Liver (tissue), 9 donors: ENCODE measurements around the gene FBXO31. TPM values are rescaled to one million over a fixed set of nuclear protein-coding genes. Genes with fewer than 3 reads are reported as not detected.

Source experiments
- DNase-seq: peaks from one replicate; pipeline ENCODE4 v3.0.0-alpha.2; 2017; ENCODE audit warnings: low spot score
- H3K27ac ChIP-seq, 2 donors: one replicate each; pipeline ENCODE4 v1.7.0; 2013; ENCODE audit warnings: inconsistent platforms in 2 of 2, low read length in 2 of 2, control low read depth in 1 of 2, low read depth in 1 of 2, mild to moderate bottlenecking in 1 of 2
- H3K27me3 ChIP-seq, 4 donors: one replicate each; pipeline versions ENCODE4 v1.6.1 to v1.7.0; 2013; ENCODE audit warnings: low read length in 3 of 4, inconsistent platforms in 1 of 4, mild to moderate bottlenecking in 1 of 4, moderate library complexity in 1 of 4; ENCODE audit not compliant: control insufficient read depth in 4 of 4, insufficient read depth in 4 of 4
- H3K36me3 ChIP-seq, 4 donors: one replicate each; pipeline versions ENCODE4 v1.6.1 to v1.7.0; 2013; ENCODE audit warnings: low read length in 3 of 4, mild to moderate bottlenecking in 3 of 4, low read depth in 1 of 4, moderate library complexity in 1 of 4; ENCODE audit not compliant: control insufficient read depth in 4 of 4, insufficient read depth in 3 of 4
- H3K4me1 ChIP-seq, 4 donors: one replicate each; pipeline versions ENCODE4 v1.6.1 to v1.7.0; 2013; ENCODE audit warnings: low read length in 3 of 4, mild to moderate bottlenecking in 3 of 4, moderate library complexity in 1 of 4; ENCODE audit not compliant: control insufficient read depth in 4 of 4, insufficient read depth in 4 of 4
- H3K4me3 ChIP-seq, 3 donors: one replicate each; pipeline versions ENCODE4 v1.6.1 to v1.7.0; 2013; ENCODE audit warnings: low read length in 3 of 3, control low read depth in 1 of 3, low read depth in 1 of 3, mild to moderate bottlenecking in 1 of 3
- H3K9ac ChIP-seq, 2 donors: one replicate each; pipeline ENCODE4 v1.7.0; 2013; ENCODE audit warnings: low read length in 2 of 2, mild to moderate bottlenecking in 2 of 2, moderate library complexity in 2 of 2, control low read depth in 1 of 2, low read depth in 1 of 2
- H3K9me3 ChIP-seq, 4 donors: one replicate each; pipeline versions ENCODE4 v1.6.1 to v1.7.0; 2013; ENCODE audit warnings: low read length in 3 of 4; ENCODE audit not compliant: control insufficient read depth in 4 of 4
- ATF3 ChIP-seq: IDR thresholded peaks from 2 replicates; pipeline ENCODE4 v1.6.1; 2016; ENCODE audit warnings: antibody characterized with exemption
- CTCF ChIP-seq: fragments of 150-350 bp; IDR thresholded peaks from 2 replicates; pipeline ENCODE4 v1.5.1; 2017; ENCODE audit warnings: improper control_type of control experiment, low read depth, low read length; ENCODE audit not compliant: missing input control
- EGR1 ChIP-seq, 2 donors: IDR thresholded peaks; 2 replicates each; pipeline ENCODE4 v1.6.1; 2016 to 2018; ENCODE audit warnings: antibody characterized with exemption in 2 of 2, low read depth in 2 of 2
- FOXA1 ChIP-seq: IDR thresholded peaks from 2 replicates; pipeline ENCODE4 v1.6.1; 2016; ENCODE audit warnings: antibody characterized with exemption
- FOXA2 ChIP-seq: IDR thresholded peaks from 2 replicates; pipeline ENCODE4 v1.6.1; 2016; ENCODE audit warnings: antibody characterized with exemption
- GABPA ChIP-seq, 2 donors: IDR thresholded peaks in 1 of 2; conservative IDR thresholded peaks in 1 of 2; 2 replicates each; pipeline ENCODE4 v1.6.1; 2016; ENCODE audit warnings: antibody characterized with exemption in 2 of 2, mild to moderate bottlenecking in 1 of 2, moderate library complexity in 1 of 2
- HNF4A ChIP-seq, 2 donors: conservative IDR thresholded peaks; 2 replicates each; pipeline ENCODE4 v1.6.1; 2016; ENCODE audit warnings: antibody characterized with exemption in 2 of 2, mild to moderate bottlenecking in 2 of 2
- HNF4G ChIP-seq: IDR thresholded peaks from 2 replicates; pipeline ENCODE4 v1.6.1; 2016; ENCODE audit warnings: antibody characterized with exemption
- JUND ChIP-seq, 2 donors: IDR thresholded peaks; 2 replicates each; pipeline ENCODE4 v1.6.1; 2016; ENCODE audit warnings: antibody characterized with exemption in 2 of 2
- NR2F2 ChIP-seq: IDR thresholded peaks from 2 replicates; pipeline ENCODE4 v1.6.1; 2016; ENCODE audit warnings: antibody characterized with exemption
- RAD21 ChIP-seq, 2 donors: IDR thresholded peaks; 2 replicates each; pipeline ENCODE4 v1.6.1; 2016; ENCODE audit warnings: antibody characterized with exemption in 2 of 2, mild to moderate bottlenecking in 2 of 2
- REST ChIP-seq: IDR thresholded peaks from 2 replicates; pipeline ENCODE4 v1.6.1; 2016; ENCODE audit warnings: antibody characterized with exemption, mild to moderate bottlenecking
- RXRA ChIP-seq, 2 donors: IDR thresholded peaks; 2 replicates each; pipeline ENCODE4 v1.6.1; 2017 to 2018; ENCODE audit warnings: antibody characterized with exemption in 2 of 2, mild to moderate bottlenecking in 1 of 2
- TAF1 ChIP-seq: conservative IDR thresholded peaks from 2 replicates; pipeline ENCODE4 v1.6.1; 2016; ENCODE audit warnings: antibody characterized with exemption, mild to moderate bottlenecking
- YY1 ChIP-seq: IDR thresholded peaks from 2 replicates; pipeline ENCODE4 v1.6.1; 2016; ENCODE audit warnings: antibody characterized with exemption, mild to moderate bottlenecking
- ZBTB33 ChIP-seq: IDR thresholded peaks from 2 replicates; pipeline ENCODE4 v1.6.1; 2016; ENCODE audit warnings: antibody characterized with exemption
- WGBS: extraction: QIAGEN DNeasy Blood & Tissue Kit; methylation state at CpG from one replicate; pipeline ENCODE4 v1.1.7; 2013; 5-methylcytosine and 5-hydroxymethylcytosine counted together
- polyA plus RNA-seq, 2 donors: library from polyadenylated mRNA; stranded (reverse) in 1 of 2; unstranded in 1 of 2; fragments of 200-250 nt in 1 of 2; fragments of >200 nt in 1 of 2; fragmentation: Nextera tagmentation in 1 of 2; extraction: Ambion mirVana in 1 of 2; gene quantifications; one replicate each; pipeline versions ENCODE4 v1.2.1 to v1.2.3, GENCODE V29; 2013 to 2015
- total RNA-seq, 2 donors: library from RNA; depleted of rRNA; stranded (reverse); fragments of >200 nt; gene quantifications; one replicate each; pipeline ENCODE4 v1.2.3, GENCODE V29; 2014
- donor health status: healthy.
- donor health status: healthy.
- donor health status: healthy.
- donor health status: healthy.
- donor health status: healthy.

Gene FBXO31
- total and polyA plus RNA-seq, 4 donors, result 13.2 to 30.3 (median 18.1) TPM

- no peak overlapping the region for H3K9ac ChIP-seq
- TF ChIP-seq GABPA (IDR thresholded peaks at IDR 0.05 in 1 of 2, conservative IDR thresholded peaks at IDR 0.05 in 1 of 2) (no peak), HNF4A (conservative IDR thresholded peaks at IDR 0.05) (no peak), ZBTB33 (no peak), CTCF (no peak), NR2F2 (no peak), REST (no peak), HNF4G (no peak), FOXA2 (no peak), TAF1 (no peak), FOXA1 (no peak)
- no peaks in the 10 kb centered on the region for H3K36me3 ChIP-seq
- peaks cover 2 to 17% (median 11%) of the 10 kb centered on the region in 4 donors for H3K4me1 ChIP-seq
- H3K4me3 ChIP-seq, result no peak overlapping the region
- DNase-seq, result no peak
- H3K27ac ChIP-seq, result no peak overlapping the region
- no peaks in the 10 kb centered on the region for H3K27me3 ChIP-seq
- H3K9me3 ChIP-seq, result no peaks in the 10 kb centered on the region
These were observed 64.6 kb downstream of the FBXO31 start for GRCh38 chr16:87319011-87319410.

GRCh38 chr16:87317750-87318644 is 65.6 kb downstream of the FBXO31 start:
- peak overlapping the region; percentile 83 to 86 for H3K9ac ChIP-seq
- TF ChIP-seq TAF1 (no peak), CTCF (no peak), REST (no peak), ATF3 (no peak), YY1 (no peak), FOXA2 (no peak), GABPA (IDR thresholded peaks at IDR 0.05 in 1 of 2, conservative IDR thresholded peaks at IDR 0.05 in 1 of 2) (no peak), EGR1 (IDR thresholded peaks at IDR 0.05; ENCODE audit: low read depth in 2 of 2) (no peak), RXRA (IDR thresholded peaks at IDR 0.05) (peak; percentile 38 to 64), RAD21 (IDR thresholded peaks at IDR 0.05) (peak; percentile 4 to 12), JUND (IDR thresholded peaks at IDR 0.05) (no peak)

More at GRCh38 chr16:87317750-87318644, 65.6 kb downstream of the FBXO31 start:
- Histone ChIP-seq H3K36me3 (no peaks in the 10 kb centered on the region), H3K9me3 (no peaks in the 10 kb centered on the region), H3K4me1 (peaks cover 2 to 17% (median 11%) of the 10 kb centered on the region in 4 donors), H3K4me3 (peak overlapping the region; percentile 62 to 92 (median 81)), H3K27me3 (no peaks in the 10 kb centered on the region), H3K27ac (peak overlapping the region; percentile 86 to 89)
- 7% methylated on average over 28 of the region's 28 CpGs for WGBS
- DNase-seq, result peak; percentile 64
